K562 (cell line): ENCODE measurements around the gene CBX1. TPM values are rescaled to one million over a fixed set of nuclear protein-coding genes. Genes with fewer than 3 reads are reported as not detected.
A peak's percentile ranks its signal among the peaks of the same experiment; 100 is the strongest.

Experiments
- ATAC-seq: fragments of 200-7000 bp; cut with Tn5 transposase; 3 replicates; pipeline ENCODE4 v1.9.1; 2020; ENCODE audit warnings: moderate library complexity
- BruUV-seq: library from RNA; stranded (reverse); fragments of 400-500 nt; replicated peaks from 2 replicates; lab custom pipeline; 2021; lab: Mats Ljungman, UMichigan
- CTCF ChIA-PET: fragments of 300-600 bp; formaldehyde crosslinking; extraction: SDS; loops from one replicate; lab custom pipeline; 2021; ENCODE audit warnings: low intra/inter-chr PET ratio; lab: Yijun Ruan, JAX
- POLR2A ChIA-PET: fragments of 300-600, 350-650 bp; sonication (Branson Sonifier 250); formaldehyde crosslinking; extraction: SDS; loops from one replicate; lab custom pipeline; 2021; ENCODE audit warnings: antibody characterized with exemption, inconsistent platforms; lab: Yijun Ruan, JAX
- DNase-seq, 4 experiments: peaks; one replicate each; pipeline versions ENCODE4 v3.0.0 to v3.0.0-alpha.2; 2011 to 2018; ENCODE audit warnings: low spot score in 3 of 4, mixed read lengths in 3 of 4; ENCODE audit errors: extremely low read depth in 1 of 4
- FAIRE-seq: peaks from 2 replicates; lab custom pipeline; 2011; peaks lifted over from hg19 to GRCh38; lab: Jason Lieb, UNC
- H2AFZ ChIP-seq: 2 replicates; pipeline ENCODE4 v1.6.0; 2011; ENCODE audit warnings: low read depth, low read length, control low read depth, inconsistent platforms
- H3K27ac ChIP-seq: fragments of 200-600 bp; 3 replicates; pipeline ENCODE4 v1.8.0; 2011; ENCODE audit warnings: low read depth, mild to moderate bottlenecking, control low read depth, inconsistent platforms, low read length, moderate library complexity, mixed read lengths; ENCODE audit errors: extremely low read depth
- H3K27me3 ChIP-seq, 2 experiments: fragments of 300-600 bp in 1 of 2; 2 replicates in 1 of 2; 3 replicates in 1 of 2; pipeline versions ENCODE4 v1.6.0 to v1.8.0; 2011; ENCODE audit warnings: inconsistent platforms in 2 of 2, low read length in 2 of 2, mild to moderate bottlenecking in 1 of 2, mixed read lengths in 1 of 2, moderate library complexity in 1 of 2; ENCODE audit not compliant: control insufficient read depth in 2 of 2, insufficient read depth in 2 of 2
- H3K36me3 ChIP-seq: fragments of 300-600 bp; 3 replicates; pipeline ENCODE4 v1.8.0; 2011; ENCODE audit warnings: mild to moderate bottlenecking, low read length, inconsistent platforms; ENCODE audit not compliant: control insufficient read depth, insufficient read depth
- H3K4me1 ChIP-seq, 2 experiments: fragments of 200-600 bp in 1 of 2; replicated peaks in 1 of 2; 2 replicates in 1 of 2; 3 replicates in 1 of 2; pipeline versions ENCODE4 v1.5.1 to v1.8.0; 2011; ENCODE audit warnings: inconsistent platforms in 2 of 2, low read length in 2 of 2, mild to moderate bottlenecking in 1 of 2, mixed read lengths in 1 of 2, moderate library complexity in 1 of 2; ENCODE audit not compliant: control insufficient read depth in 2 of 2, insufficient read depth in 2 of 2
- H3K4me2 ChIP-seq: 2 replicates; pipeline ENCODE4 v1.6.1; 2011; ENCODE audit warnings: low read length, control low read depth, inconsistent platforms, mixed read lengths; ENCODE audit not compliant: insufficient read depth
- H3K4me3 ChIP-seq: fragments of 200-600 bp; sonication (generic), shearing (Covaris generic); 2 replicates; pipeline ENCODE4 v1.5.1; 2016; ENCODE audit warnings: control low read depth, inconsistent platforms
- H3K79me2 ChIP-seq: fragments of 200-600 bp; 3 replicates; pipeline ENCODE4 v1.8.0; 2011; ENCODE audit warnings: low read length, inconsistent platforms; ENCODE audit not compliant: control insufficient read depth, insufficient read depth
- H3K9ac ChIP-seq, 2 experiments: 2 replicates each; pipeline versions ENCODE4 v1.6.0 to v1.6.1; 2011; ENCODE audit warnings: low read depth in 2 of 2, low read length in 2 of 2, control low read depth in 1 of 2, inconsistent platforms in 1 of 2, mild to moderate bottlenecking in 1 of 2, mixed read lengths in 1 of 2; ENCODE audit not compliant: insufficient read depth in 1 of 2
- H3K9me1 ChIP-seq: one replicate; pipeline ENCODE4 v1.6.0; 2011; ENCODE audit warnings: inconsistent platforms, mild to moderate bottlenecking, low read length, moderate library complexity; ENCODE audit not compliant: control insufficient read depth, insufficient read depth
- H3K9me3 ChIP-seq: replicated peaks from 2 replicates; pipeline ENCODE4 v1.5.1; 2011; ENCODE audit warnings: low read depth, low read length, inconsistent platforms; ENCODE audit not compliant: control insufficient read depth, insufficient read depth
- H4K20me1 ChIP-seq: replicated peaks from 2 replicates; pipeline ENCODE4 v1.6.1; 2011; ENCODE audit warnings: low read length, inconsistent platforms, mixed read lengths; ENCODE audit not compliant: control insufficient read depth, insufficient read depth
- CBFA2T2 ChIP-seq: fragments of 450-650 bp; conservative IDR thresholded peaks from 2 replicates; pipeline ENCODE4 v1.6.1; 2017; ENCODE audit warnings: mild to moderate bottlenecking
- CREB1 ChIP-seq, 2 experiments: sonication (generic) in 1 of 2; formaldehyde crosslinking in 1 of 2; IDR thresholded peaks; 2 replicates each; pipeline versions ENCODE4 v1.6.1 to v1.8.0; 2012 to 2022; ENCODE audit warnings: inconsistent platforms in 1 of 2, mild to moderate bottlenecking in 1 of 2, missing genetic modification reagents in 1 of 2, moderate library complexity in 1 of 2
- E2F3 ChIP-seq: fragments of 250-450 bp; sonication (Bioruptor Pico); IDR thresholded peaks from 2 replicates; pipeline ENCODE4 v1.4.0; 2020; ENCODE audit warnings: mild to moderate bottlenecking
- ESRRB ChIP-seq: fragments of 250-450 bp; sonication (Bioruptor Pico); IDR thresholded peaks from 2 replicates; pipeline ENCODE4 v1.5.0; 2020; ENCODE audit warnings: mild to moderate bottlenecking, moderate library complexity, borderline replicate concordance
- FOXA3 ChIP-seq, 2 experiments: fragments of 450-650 bp in 1 of 2; sonication (generic) in 1 of 2; formaldehyde crosslinking; IDR thresholded peaks in 1 of 2; conservative IDR thresholded peaks in 1 of 2; 2 replicates each; pipeline versions ENCODE4 v1.4.0 to v1.8.0; 2020 to 2022; ENCODE audit warnings: mild to moderate bottlenecking in 2 of 2, missing genetic modification reagents in 1 of 2
- GABPA ChIP-seq: fragments of 200-800 bp; sonication (Bioruptor generic); conservative IDR thresholded peaks from 2 replicates; pipeline ENCODE4 v1.6.1; 2016; ENCODE audit warnings: low read depth, missing genetic modification characterization, missing compliant biosample characterization
- KDM5B ChIP-seq: fragments of 200-600 bp; sonication (generic); IDR thresholded peaks from 2 replicates; pipeline ENCODE4 v1.6.1; 2012; ENCODE audit warnings: low read depth, mild to moderate bottlenecking, moderate library complexity, low read length, control low read depth, inconsistent platforms; ENCODE audit not compliant: insufficient replicate concordance
- MTA1 ChIP-seq: fragments of 450-650 bp; IDR thresholded peaks from 2 replicates; pipeline ENCODE4 v1.6.1; 2017; ENCODE audit warnings: borderline replicate concordance
- RBM34 ChIP-seq: fragments of 200-400 bp; formaldehyde crosslinking; IDR thresholded peaks from 2 replicates; pipeline ENCODE4 v1.6.1; 2018; ENCODE audit warnings: low read length, borderline replicate concordance; ENCODE audit not compliant: insufficient read depth
- XRCC3 ChIP-seq: fragments of 450-650 bp; IDR thresholded peaks from 2 replicates; pipeline ENCODE4 v1.6.1; 2017; ENCODE audit warnings: mild to moderate bottlenecking, moderate library complexity
- ZNF75A ChIP-seq: fragments of 450-650 bp; formaldehyde crosslinking; IDR thresholded peaks from 2 replicates; pipeline ENCODE4 v1.4.0; 2020; ENCODE audit warnings: mild to moderate bottlenecking
- WGBS: fragments of 100-300 bp; shearing (Covaris generic); methylation state at CpG from one replicate; pipeline ENCODE4 v1.1.6; 2016; ENCODE audit warnings: low coverage, mixed read lengths; ENCODE audit not compliant: insufficient coverage; ENCODE audit errors: missing lambda C conversion rate; 5-methylcytosine and 5-hydroxymethylcytosine counted together
- in situ Hi-C: fragments of 300-500 bp; cut with MboI; formaldehyde crosslinking; loops from 4 replicates; pipeline ENCODE4 v1.15.0; 2018; ENCODE audit warnings: inconsistent platforms, mixed read lengths
- intact Hi-C: fragments of 100-400 bp; cut with micrococcal nuclease; formaldehyde crosslinking; loops from 2 replicates; pipeline ENCODE4 v1.14.2; 2022
- polyA plus RNA-seq, 8 experiments: library from polyadenylated mRNA; depleted of rRNA in 4 of 8; stranded (reverse) in 5 of 8; unstranded in 3 of 8; fragments of >200 nt; fragmentation: Nextera tagmentation in 2 of 8; fragmentation: Illumina TruSeq in 1 of 8; extraction: Ambion mirVana in 2 of 8; extraction: Trizol in 1 of 8; gene quantifications; 2 replicates each; pipeline versions ENCODE4 v1.2.1 to v1.2.3, GENCODE V29; 2011 to 2014; ENCODE audit warnings: inconsistent platforms in 1 of 8, missing spikeins in 1 of 8
- total RNA-seq, 7 experiments: library from RNA; depleted of rRNA in 6 of 7; stranded (reverse); fragments of >200 nt in 6 of 7; fragmentation: Illumina TruSeq in 2 of 7; extraction: Trizol in 2 of 7; gene quantifications; 2 replicates each; pipeline versions ENCODE4 v1.2.1 to v1.2.3, GENCODE V29; 2011 to 2021; ENCODE audit warnings: low replicate concordance in 1 of 7
- TF ChIP-seq, protein P1 (sequence below): fragments of 250-450 bp; sonication (Bioruptor Pico); IDR thresholded peaks from 2 replicates; pipeline ENCODE4 v1.8.0; 2021; ENCODE audit warnings: borderline replicate concordance, mild to moderate bottlenecking, moderate library complexity; ENCODE audit not compliant: poor library complexity, severe bottlenecking
- TF ChIP-seq, protein P2 (sequence below): fragments of 200-800 bp; sonication (Bioruptor generic); IDR thresholded peaks from 2 replicates; pipeline ENCODE4 v1.6.1; 2017; ENCODE audit warnings: missing genetic modification characterization, missing compliant biosample characterization
- TF ChIP-seq, protein P3 (sequence below): fragments of 450-650 bp; IDR thresholded peaks from 2 replicates; pipeline ENCODE4 v1.6.1; 2016; ENCODE audit warnings: borderline replicate concordance
- TF ChIP-seq, protein P4 (sequence below): fragments of 450-650 bp; formaldehyde crosslinking; conservative IDR thresholded peaks from 2 replicates; pipeline ENCODE4 v1.4.0; 2022; ENCODE audit warnings: mild to moderate bottlenecking, missing genetic modification characterization

Gene CBX1
- total and polyA plus RNA-seq, 9 of the 15 experiments (the other 6 are each of a cell fraction or from before 2014, with no cell fraction given), result 10.6 to 95.7 (median 52.7) TPM

DNA sequence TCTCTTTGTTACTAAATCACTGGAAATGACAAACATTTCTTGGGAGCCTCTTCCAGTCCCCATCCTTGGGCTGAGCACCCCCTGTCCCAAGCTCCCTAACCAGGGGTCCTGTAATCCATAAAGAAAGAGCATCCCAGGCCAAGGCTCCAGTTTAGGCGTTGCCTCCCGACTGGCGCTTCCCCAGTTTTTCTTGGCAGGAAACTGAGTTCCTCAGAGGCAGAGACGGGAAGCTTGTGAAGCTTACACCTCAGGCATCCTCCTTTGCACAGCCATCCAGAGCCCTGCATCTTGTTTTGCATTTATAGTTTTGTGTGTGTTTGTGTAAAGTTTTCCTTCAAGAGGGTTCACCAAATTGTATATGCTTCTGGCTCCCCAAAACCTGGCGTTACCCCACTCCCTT is 70.7 kb downstream of the CBX1 start (continued):
- TF ChIP-seq, protein P1, sequence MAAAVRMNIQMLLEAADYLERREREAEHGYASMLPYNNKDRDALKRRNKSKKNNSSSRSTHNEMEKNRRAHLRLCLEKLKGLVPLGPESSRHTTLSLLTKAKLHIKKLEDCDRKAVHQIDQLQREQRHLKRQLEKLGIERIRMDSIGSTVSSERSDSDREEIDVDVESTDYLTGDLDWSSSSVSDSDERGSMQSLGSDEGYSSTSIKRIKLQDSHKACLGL (CRISPR knock-in tag), result no peak
- TF ChIP-seq, protein P2, sequence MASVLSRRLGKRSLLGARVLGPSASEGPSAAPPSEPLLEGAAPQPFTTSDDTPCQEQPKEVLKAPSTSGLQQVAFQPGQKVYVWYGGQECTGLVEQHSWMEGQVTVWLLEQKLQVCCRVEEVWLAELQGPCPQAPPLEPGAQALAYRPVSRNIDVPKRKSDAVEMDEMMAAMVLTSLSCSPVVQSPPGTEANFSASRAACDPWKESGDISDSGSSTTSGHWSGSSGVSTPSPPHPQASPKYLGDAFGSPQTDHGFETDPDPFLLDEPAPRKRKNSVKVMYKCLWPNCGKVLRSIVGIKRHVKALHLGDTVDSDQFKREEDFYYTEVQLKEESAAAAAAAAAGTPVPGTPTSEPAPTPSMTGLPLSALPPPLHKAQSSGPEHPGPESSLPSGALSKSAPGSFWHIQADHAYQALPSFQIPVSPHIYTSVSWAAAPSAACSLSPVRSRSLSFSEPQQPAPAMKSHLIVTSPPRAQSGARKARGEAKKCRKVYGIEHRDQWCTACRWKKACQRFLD, result no peak
- TF ChIP-seq, all 486 proteins: peak for 0

- no peak overlapping the region for H3K4me2 ChIP-seq
- no peaks in the 10 kb centered on the region for H3K27me3 ChIP-seq
- ATAC-seq, result no peak
- H4K20me1 ChIP-seq, result no peaks in the 10 kb centered on the region
- no peaks in the 10 kb centered on the region for H3K36me3 ChIP-seq
- ChIA-PET CTCF (no interaction called here), POLR2A (interaction anchor here (1.0 kb wide), 2 partner anchors 17 to 95 kb away, joined by 3 read pairs; no protein-coding TSS in a partner anchor)
- FAIRE-seq, result no peak
- no peak overlapping the region for H3K4me3 ChIP-seq
- H3K9ac ChIP-seq, result peak overlapping the region in 1 of 2 experiments; percentile 8; a peak in 1 of 4 replicates
- no peaks in the 10 kb centered on the region for H3K9me1 ChIP-seq
- intact Hi-C loops (loop anchor here (10.0 kb wide), 1 partner anchor 226 kb away; no protein-coding TSS in a partner anchor), in situ Hi-C loops (loop anchor here (5.0 kb wide), 2 partner anchors 39 to 114 kb away; no protein-coding TSS in a partner anchor)
- 0% methylated on average over 1 of the region's 1 CpG for WGBS
- no peaks in the 10 kb centered on the region for H3K9me3 ChIP-seq
- peaks cover 25 to 32% of the 10 kb centered on the region in 2 experiments; a peak in 4 of 5 replicates for H3K4me1 ChIP-seq
- H3K27ac ChIP-seq, result no peak overlapping the region
- BruUV-seq, result no TSS peak
- DNase-seq, result no peak
- H2AFZ ChIP-seq, result no peak overlapping the region
- H3K79me2 ChIP-seq, result no peaks in the 10 kb centered on the region
- no peak for TF ChIP-seq CBFA2T2
- no peak for TF ChIP-seq ZNF75A (CRISPR knock-in tag)
- TF ChIP-seq XRCC3, result no peak
- TF ChIP-seq MTA1, result no peak
- TF ChIP-seq E2F3 (CRISPR knock-in tag), result no peak
- TF ChIP-seq RBM34, result no peak
- no peak for TF ChIP-seq FOXA3 (CRISPR knock-in tag; conservative IDR thresholded peaks at IDR 0.05 in 1 of 2, IDR thresholded peaks at IDR 0.05 in 1 of 2)
- TF ChIP-seq, protein P3, sequence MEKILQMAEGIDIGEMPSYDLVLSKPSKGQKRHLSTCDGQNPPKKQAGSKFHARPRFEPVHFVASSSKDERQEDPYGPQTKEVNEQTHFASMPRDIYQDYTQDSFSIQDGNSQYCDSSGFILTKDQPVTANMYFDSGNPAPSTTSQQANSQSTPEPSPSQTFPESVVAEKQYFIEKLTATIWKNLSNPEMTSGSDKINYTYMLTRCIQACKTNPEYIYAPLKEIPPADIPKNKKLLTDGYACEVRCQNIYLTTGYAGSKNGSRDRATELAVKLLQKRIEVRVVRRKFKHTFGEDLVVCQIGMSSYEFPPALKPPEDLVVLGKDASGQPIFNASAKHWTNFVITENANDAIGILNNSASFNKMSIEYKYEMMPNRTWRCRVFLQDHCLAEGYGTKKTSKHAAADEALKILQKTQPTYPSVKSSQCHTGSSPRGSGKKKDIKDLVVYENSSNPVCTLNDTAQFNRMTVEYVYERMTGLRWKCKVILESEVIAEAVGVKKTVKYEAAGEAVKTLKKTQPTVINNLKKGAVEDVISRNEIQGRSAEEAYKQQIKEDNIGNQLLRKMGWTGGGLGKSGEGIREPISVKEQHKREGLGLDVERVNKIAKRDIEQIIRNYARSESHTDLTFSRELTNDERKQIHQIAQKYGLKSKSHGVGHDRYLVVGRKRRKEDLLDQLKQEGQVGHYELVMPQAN, result no peak
- TF ChIP-seq GABPA (tag), result no peak
- TF ChIP-seq, protein P4, sequence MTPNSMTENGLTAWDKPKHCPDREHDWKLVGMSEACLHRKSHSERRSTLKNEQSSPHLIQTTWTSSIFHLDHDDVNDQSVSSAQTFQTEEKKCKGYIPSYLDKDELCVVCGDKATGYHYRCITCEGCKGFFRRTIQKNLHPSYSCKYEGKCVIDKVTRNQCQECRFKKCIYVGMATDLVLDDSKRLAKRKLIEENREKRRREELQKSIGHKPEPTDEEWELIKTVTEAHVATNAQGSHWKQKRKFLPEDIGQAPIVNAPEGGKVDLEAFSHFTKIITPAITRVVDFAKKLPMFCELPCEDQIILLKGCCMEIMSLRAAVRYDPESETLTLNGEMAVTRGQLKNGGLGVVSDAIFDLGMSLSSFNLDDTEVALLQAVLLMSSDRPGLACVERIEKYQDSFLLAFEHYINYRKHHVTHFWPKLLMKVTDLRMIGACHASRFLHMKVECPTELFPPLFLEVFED (CRISPR knock-in tag), result no peak
- no peak for TF ChIP-seq CREB1 (IDR thresholded peaks at IDR 0.05)
- no peak for TF ChIP-seq CREB1 (CRISPR knock-in tag; IDR thresholded peaks at IDR 0.05)
- no peak for TF ChIP-seq ESRRB (CRISPR knock-in tag)
- TF ChIP-seq KDM5B, result no peak
Observed at GRCh38 chr17:48028736-48029135, 72.5 kb downstream of the CBX1 start.
